C4-2B (cell line): ENCODE results near the gene ACER2.

Experiments
- H3K27ac ChIP-seq: fragments of 450-650 bp; 2 replicates; pipeline ENCODE4 v1.5.1; 2017
- ZFX ChIP-seq: fragments of 450-650 bp; IDR thresholded peaks from 2 replicates; pipeline ENCODE4 v1.6.1; 2017
- TF ChIP-seq, protein P1 (sequence below): fragments of 450-650 bp; conservative IDR thresholded peaks from 2 replicates; pipeline ENCODE4 v1.5.1; 2017; ENCODE audit warnings: mild to moderate bottlenecking

ACER2 gene

DNA sequence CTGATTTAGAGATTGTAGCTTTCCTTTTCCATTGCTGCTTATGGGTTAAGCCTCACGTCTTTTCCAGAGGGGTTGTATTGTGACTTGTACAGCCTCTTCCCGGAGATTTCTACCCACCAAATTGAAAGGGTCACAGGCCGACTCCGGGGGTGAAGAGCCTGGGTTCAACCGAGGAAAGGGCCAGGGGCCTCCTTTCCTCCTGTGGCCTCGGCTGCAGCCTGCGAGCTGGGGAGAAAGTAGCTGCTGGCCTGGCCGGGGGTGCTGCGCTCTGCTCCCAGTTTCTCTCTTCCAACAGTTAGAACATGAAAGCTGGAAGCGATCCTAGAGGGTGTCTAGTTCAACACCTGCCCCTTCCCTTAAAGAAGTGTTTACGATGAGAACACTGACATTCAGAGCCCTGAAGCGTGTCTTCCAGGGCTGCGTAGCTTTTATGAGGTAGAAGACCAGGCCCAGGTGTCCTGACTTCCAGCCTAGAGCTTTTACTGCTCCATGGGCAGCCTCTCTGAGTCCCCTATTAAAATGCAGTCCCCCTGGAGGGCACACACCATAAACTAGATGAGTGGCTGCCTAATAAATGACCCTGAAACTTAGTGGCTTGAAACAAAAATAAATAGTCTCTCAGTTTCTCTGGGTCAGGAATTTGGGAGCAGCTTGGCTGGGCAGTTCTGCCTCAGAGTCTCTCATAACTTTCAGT lies 56.9 kb downstream of the ACER2 start:
- H3K27ac ChIP-seq: no peak overlapping the region
- TF ChIP-seq, protein P1, sequence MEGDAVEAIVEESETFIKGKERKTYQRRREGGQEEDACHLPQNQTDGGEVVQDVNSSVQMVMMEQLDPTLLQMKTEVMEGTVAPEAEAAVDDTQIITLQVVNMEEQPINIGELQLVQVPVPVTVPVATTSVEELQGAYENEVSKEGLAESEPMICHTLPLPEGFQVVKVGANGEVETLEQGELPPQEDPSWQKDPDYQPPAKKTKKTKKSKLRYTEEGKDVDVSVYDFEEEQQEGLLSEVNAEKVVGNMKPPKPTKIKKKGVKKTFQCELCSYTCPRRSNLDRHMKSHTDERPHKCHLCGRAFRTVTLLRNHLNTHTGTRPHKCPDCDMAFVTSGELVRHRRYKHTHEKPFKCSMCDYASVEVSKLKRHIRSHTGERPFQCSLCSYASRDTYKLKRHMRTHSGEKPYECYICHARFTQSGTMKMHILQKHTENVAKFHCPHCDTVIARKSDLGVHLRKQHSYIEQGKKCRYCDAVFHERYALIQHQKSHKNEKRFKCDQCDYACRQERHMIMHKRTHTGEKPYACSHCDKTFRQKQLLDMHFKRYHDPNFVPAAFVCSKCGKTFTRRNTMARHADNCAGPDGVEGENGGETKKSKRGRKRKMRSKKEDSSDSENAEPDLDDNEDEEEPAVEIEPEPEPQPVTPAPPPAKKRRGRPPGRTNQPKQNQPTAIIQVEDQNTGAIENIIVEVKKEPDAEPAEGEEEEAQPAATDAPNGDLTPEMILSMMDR: no peak
- no peak for TF ChIP-seq ZFX

DNA sequence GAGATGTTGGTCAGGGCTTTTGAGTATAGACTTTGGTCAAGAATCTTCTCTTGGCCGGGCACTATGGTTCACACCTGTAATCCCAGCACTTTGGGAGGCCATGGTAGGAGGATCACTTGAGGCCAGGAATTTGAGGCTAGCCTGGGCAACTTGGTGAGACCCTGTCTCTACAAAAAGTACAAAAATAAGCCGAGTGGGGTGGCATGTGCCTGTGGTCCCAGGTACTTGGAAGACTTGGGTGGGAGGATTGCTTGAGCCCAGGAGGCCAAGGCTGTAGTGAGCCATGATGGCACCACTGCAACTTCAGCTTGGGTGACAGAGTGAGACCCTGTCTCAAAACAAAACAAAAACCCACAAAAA lies 57.5 kb downstream of the ACER2 start:
- H3K27ac ChIP-seq: no peak overlapping the region
- TF ChIP-seq, protein P1: no peak
- TF ChIP-seq ZFX: no peak

DNA sequence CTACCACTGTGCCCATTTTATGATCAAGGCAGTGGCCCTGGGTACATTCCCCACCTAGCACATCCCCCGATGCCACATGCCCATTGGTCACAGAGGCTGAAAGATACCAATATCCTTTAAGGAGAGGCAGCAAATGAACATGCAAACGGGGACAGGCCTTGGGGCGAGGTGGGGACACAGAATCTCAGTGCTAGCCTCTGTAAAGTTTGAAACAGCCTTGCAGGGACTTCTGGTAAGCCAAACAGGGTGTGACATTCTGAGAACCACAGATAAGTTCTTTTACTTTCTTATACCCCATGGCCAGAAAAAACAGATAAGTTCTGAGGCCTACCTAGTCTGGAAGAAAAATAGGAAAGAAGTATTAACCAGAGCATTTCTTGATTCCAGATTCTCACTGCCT lies 60.5 kb downstream of the ACER2 start:
- no peak for TF ChIP-seq ZFX
- TF ChIP-seq, protein P1: no peak

DNA sequence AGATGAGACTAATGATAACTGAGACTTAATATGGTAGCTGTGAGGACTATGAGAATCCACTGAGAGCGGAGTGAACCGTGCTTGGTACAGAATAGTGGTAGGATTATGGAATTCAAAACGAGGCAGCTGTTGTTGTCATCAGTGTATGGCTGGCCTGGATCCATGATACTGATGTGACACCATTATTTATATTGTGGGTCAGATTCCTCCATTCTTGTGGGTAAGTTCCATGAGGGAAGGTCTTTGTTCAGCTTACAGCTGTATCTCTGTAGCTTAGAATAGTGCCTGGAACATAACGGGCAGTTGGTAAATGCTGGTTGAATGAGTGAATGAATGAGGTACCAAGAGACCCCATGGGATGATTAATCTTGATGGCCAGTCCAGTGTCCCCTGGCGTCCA lies 61.8 kb downstream of the ACER2 start:
- no peak overlapping the region for H3K27ac ChIP-seq
- TF ChIP-seq, protein P1: no peak
- no peak for TF ChIP-seq ZFX

More for the DNA sequence above, 60.5 kb downstream of the ACER2 start:
- no peak overlapping the region for H3K27ac ChIP-seq

DNA sequence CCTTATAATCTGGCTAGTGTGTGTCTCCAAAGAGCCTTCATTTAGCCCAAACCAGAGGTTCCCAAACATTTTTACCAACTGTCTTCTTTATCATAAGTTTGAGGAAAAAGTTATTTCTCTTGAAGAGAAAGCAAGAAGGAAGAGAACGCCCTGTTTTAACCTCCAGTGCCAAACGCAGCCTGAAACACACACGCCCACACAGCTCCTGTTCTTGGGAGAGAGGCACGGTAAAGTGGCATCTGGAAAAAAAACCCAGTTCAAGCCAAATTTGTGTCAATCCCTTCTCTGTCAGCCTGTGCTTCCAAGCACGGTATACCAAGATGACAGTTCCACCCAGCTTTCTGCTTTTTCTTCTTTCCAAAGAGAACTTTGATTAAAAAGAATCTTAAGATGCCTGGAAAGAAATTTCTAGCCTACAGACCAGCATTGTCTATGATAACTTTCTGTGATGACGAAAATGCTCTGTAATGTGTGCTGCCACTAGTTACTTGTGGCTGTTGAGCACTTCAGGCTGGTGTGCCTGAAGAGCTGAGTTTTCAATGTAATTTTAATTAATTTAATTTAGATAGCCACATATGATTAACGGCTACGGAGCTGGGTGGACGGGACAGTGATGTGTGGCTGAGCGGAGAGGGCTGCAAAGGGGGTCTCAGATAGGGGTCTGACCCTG lies 62.3 kb downstream of the ACER2 start:
- no peak overlapping the region for H3K27ac ChIP-seq
- no peak for TF ChIP-seq ZFX
- TF ChIP-seq, protein P1: no peak

DNA sequence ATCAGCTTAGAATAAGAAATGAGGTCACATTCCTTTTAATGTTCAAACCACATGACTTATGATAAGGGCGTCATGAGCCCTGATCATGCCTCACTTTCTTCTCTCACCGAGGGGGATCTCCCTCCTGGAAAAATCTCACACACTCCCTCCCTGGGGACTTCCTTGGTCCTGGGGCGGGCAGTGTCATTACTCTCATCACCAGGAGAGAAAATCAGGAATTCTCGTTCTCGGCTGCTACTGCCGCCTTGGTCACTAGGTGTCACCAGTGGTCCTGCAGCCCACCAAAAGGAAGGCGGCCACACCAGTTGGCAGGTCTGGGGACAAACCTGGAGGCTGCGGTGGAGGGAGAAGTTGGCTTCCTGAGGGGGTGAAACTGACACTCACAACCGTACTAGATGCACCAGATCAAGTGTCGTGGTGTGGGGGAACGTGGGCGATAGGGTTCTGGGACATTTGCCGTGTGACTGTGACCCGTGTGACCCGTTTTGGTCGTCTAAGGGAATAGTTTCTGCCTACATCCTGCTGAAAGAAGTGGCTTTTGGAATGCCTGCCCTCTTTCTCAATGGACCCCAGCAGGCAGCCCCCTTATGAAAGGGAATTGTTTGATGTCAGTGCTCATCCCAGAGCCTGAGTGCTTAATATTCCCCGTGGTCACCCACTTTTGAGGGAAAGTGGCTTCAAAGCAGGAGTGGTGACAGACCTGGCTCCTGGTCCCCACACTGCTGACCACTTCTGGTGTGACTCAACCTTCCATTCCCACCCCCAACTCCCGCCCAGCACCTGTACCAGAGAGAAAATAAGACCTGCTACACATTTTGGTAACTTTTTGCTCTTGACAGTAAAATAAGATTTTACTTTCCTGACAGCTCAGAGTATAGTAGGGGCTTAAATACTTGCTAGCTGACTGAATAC lies 63.2 kb downstream of the ACER2 start:
- no peak for TF ChIP-seq ZFX
- TF ChIP-seq, protein P1: peak; percentile 94
- H3K27ac ChIP-seq: no peak overlapping the region

DNA sequence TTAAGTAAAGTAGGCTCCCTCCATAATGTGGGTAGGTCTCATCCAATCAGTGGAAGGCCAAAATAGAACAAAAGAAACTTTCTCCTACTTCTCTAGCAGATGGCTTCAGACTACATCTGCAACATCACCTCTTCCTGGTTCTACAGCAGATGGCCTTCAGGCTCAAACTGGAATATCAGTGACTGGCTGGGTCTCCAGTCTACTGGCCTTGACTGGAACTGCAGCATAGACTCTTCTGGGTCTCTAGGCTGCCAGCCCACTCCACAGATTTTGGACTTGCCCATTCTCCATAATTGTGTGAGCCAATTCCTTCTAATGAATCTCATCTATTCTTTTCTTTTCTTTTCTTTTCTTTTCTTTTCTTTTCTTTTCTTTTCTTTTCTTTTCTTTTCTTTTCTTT lies 64.8 kb downstream of the ACER2 start:
- H3K27ac ChIP-seq: no peak overlapping the region
- no peak for TF ChIP-seq ZFX
- TF ChIP-seq, protein P1: no peak
